GM18519 (cell line): ENCODE data around the gene ROR2.
"Not testable (repeated sequence)": the region's sequence is repeated elsewhere in the genome, so short reads cannot be mapped to it uniquely, and the experiment has no call there.

Experiments used
- ATAC-seq: cut with Tn5 transposase; IDR thresholded peaks from one replicate; pipeline ENCODE4 v1.9.1; 2021; ENCODE audit warnings: mild to moderate bottlenecking, moderate library complexity; ENCODE audit not compliant: unreplicated experiment, low FRiP score

Gene ROR2

DNA sequence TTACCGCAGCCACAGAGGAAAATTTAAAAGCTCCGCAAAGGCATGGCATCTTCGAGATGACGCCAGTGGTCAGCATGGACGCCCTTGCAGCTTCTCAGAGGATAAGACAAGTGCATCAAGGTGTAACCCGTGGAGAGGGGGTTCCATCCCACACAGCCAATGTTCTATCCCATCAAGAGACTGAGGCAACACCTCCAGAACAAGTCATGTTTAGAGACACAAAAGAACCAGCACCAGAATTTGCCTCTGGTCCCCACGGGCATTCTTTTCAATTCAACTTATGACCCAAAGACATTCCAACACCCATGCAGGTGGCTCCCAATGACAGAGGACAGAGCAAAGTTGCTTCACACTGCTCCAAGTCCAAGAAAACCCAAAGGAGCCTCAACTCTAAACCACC, 20.7 kb downstream of the ROR2 start:
- no peak for ATAC-seq

GRCh38 chr9:91927922-91928510, 22.0 kb downstream of the ROR2 start:
- ATAC-seq: no peak

DNA sequence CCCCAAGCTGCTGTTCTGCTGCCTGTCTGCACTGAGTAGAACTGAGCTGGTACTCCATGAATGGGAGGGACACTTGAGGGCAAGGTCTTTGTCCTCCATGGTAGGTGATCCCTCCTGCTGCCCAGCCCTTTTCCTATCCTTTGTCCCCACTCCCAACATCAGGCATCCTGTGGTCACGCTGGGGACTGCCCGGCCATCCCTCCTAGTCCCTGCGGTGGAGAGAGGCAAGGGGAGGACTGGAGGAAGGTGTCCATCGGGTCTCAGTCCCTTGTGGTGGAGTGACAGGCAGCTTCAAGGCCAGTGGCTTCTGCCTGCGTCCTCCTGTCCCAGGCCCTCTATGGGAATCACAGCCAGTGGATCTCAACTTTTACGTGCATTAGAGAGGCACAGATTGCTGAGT, 25.9 kb downstream of the ROR2 start:
- ATAC-seq: no peak

DNA sequence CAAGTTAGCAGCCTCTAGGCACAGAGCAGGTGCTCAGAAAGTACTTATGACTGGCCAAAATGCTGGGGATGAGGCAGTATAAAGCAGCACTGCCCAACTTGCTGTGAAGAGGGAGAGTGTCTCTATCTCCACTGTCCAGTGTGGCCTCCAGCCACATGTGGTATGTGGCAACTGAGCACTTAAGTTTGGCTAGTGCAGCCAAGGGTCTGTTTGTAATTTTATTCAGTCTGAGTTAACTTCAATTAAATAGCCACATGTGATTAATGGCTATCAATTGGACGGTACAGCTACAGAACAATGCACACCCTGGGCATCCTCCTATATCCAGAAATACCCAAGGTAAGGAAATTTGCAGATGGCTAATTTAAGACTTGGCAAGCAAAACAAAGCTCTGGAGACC, 26.9 kb downstream of the ROR2 start:
- ATAC-seq: no peak

DNA sequence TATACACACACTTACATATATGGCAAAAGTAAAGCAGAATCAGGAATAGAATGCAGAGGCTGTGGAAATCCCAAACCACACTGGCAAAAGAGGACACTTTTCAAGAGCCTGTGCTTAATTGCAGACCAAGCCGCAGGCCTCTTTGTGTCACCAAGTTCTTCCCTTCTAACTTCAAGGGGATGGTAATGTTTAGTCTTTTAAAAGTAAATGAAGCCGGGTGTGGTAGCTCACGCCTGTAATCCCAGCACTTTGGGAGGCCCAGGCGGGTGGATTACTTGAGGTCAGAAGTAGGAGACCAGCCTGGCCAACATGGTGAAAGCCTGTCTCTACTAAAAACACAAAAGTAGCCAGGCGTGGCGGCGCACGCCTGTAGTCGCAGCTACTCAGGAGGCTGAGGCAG, 28.7 kb downstream of the ROR2 start:
- ATAC-seq: no peak

DNA sequence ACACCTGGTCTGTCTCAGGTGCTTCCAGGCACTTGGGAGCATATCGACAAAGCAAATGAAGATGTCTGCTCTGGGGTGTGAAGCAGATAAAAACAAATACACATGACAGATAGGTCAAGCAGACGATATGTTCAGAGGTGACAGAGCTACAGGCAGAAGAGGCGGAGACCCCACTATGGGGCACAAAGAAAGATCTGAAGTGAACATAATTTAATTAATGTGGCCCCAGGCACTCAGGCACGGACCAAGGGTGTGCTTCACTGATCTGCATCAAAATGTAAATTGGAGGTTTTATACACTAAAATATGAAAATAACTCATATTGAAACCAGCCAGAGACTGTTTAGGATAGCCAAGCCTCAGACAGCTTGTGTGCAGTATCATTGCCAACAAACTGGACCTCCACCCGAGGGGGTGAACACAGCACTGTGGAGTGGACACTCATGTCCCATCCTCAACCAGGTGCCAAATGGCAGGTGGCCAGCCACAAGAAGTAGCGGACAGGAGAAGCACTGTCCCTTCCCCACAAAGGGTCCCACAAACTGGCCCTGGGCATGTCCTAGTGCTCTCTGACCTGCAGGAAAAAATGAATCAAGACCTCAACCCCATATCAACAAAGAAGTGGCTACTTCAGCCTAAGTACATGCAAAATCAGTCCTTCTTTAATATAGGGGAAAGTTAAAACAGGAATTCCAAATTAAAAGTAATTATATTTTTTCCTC, 29.2 kb downstream of the ROR2 start:
- no peak for ATAC-seq

GRCh38 chr9:91919621-91920020, 30.4 kb downstream of the ROR2 start:
- no peak for ATAC-seq

GRCh38 chr9:91917436-91917835, 32.6 kb downstream of the ROR2 start:
- ATAC-seq: no peak

GRCh38 chr9:91915524-91916263, 34.3 kb downstream of the ROR2 start:
- no peak for ATAC-seq

DNA sequence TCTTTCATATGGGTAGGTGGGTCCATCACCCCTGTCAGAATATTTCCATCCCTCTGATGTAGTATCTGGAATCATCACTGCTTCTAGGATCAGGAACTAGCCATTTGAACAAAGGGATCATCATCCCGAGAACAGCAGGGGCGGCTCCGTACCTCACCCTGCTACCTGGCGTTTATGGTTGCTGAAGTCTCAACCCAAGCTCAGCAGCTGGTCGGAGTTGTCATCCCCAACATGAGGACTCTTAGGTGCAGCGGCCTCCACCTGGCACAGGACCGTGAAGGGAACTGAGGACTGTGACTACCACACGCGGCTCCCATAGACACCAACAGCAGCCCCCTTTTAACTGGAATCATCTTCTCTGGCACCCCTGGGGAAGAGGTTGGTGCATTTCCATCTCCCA, 35.1 kb downstream of the ROR2 start:
- no peak for ATAC-seq

GRCh38 chr9:91914404-91914803, 35.6 kb downstream of the ROR2 start:
- no peak for ATAC-seq

DNA sequence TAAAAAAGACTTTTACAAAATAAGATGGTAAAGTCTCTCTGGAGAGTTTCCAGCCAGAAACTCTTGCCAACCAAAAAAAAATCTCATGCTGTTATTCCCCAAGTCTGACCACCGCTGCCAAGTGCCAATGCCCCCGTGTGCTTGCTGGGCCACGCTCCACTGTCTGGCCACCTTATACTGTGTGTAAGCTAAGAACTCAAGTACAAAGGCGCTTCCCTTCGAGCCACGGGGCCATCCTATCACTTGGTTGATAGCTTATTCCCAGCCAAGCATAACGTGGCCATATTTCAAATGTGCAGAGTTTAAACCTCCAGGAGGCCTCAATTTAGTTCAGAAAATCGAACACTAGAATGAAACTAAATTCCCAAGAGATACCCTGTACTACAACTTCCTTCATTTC, 36.0 kb downstream of the ROR2 start:
- no peak for ATAC-seq

- ATAC-seq: no peak
Measured at GRCh38 chr9:91913096-91913495, 36.9 kb downstream of the ROR2 start.

- ATAC-seq: no peak
Measured at GRCh38 chr9:91911657-91912056, 38.4 kb downstream of the ROR2 start.

GRCh38 chr9:91909256-91909655, 40.8 kb downstream of the ROR2 start:
- ATAC-seq: not testable (repeated sequence)

- ATAC-seq: no peak
Measured at GRCh38 chr9:91908746-91909145, 41.3 kb downstream of the ROR2 start.

- no peak for ATAC-seq
Measured at GRCh38 chr9:91908293-91908623, 41.8 kb downstream of the ROR2 start.

DNA sequence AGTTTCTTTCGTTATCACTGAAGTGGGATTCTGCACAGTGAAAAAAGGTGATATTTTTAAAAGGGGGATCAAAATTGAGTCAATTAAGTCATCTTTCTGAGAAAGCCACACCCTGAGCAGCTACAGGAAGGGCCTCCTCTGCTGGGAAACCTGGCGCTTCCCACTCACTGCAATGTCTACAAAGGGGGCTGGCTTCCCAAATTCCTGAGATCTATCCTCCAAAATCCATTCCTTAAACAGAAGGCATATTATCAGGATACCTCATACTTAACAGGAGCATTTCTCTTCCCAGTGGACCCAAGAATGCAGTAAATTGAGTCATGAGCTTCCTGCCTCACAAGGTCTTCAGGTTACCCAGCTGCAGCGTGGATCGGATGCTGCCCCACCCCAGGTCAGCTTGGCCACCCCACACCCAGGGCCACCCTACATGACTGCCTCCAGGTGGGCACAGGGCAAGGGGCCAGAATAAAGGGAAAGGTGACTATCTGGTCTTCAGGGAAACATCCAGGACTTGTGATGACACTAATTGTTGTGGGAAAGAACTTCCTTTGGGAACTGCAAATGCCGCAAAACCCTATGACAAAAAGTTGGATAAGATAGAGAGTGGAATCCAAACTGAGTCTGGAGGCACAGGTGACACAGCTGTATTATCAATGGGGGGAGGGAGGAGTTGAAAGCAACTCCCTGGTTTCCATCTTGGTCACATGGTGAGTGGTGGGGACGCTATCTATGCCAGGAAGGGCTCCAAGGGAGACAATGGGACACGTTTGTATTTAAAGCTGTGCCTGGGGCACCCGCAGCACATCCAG, 42.3 kb downstream of the ROR2 start:
- no peak for ATAC-seq

DNA sequence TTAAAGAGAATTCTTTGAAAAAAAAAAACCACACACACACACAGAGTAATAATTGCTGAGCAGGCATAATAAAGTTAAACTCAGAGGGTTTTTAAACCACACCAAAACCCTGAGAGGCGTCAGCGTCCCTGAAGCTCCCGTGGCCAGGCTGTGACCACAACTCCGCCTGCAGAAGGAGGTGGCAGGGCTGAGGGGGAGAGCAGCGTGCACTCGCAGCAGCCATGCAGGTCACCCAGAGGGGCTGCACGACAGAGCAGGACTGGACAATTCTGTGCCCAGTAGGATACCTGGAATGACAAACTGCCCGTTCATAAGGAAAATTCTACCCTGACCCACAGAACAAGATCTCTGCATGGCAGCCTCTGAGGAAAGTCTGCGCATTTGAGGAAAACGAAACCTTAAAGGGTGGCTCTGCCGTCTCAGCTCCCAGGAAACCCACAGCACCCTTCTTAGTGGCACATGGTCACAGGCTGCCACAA, 44.0 kb downstream of the ROR2 start:
- ATAC-seq: no peak

DNA sequence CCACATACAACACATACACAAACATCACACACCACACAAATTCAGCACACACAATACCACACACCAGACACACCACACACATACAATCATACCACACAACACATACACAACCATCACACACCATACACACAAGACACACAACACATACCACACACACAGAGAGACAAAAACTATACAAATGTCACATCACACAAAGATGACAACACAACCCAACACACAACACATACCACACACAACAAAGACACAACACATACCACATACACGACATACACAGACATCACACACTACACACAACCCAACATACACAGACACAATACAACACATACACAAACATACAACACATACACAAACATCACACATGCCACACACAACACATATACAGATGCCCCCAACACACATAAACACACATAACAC, 44.8 kb downstream of the ROR2 start:
- ATAC-seq: no peak
